Middle frontal gyrus (tissue), 1 donor: ENCODE data around the gene BTNL9.
"Not testable (repeated sequence)": the region's sequence is repeated elsewhere in the genome, so short reads cannot be mapped to it uniquely, and the experiment has no call there.

ENCODE experiments used
- DNase-seq: peaks from one replicate; pipeline ENCODE4 v3.0.0-alpha.2; 2015; ENCODE audit warnings: low spot score; ENCODE audit errors: extremely low spot score

The BTNL9 gene

DNA sequence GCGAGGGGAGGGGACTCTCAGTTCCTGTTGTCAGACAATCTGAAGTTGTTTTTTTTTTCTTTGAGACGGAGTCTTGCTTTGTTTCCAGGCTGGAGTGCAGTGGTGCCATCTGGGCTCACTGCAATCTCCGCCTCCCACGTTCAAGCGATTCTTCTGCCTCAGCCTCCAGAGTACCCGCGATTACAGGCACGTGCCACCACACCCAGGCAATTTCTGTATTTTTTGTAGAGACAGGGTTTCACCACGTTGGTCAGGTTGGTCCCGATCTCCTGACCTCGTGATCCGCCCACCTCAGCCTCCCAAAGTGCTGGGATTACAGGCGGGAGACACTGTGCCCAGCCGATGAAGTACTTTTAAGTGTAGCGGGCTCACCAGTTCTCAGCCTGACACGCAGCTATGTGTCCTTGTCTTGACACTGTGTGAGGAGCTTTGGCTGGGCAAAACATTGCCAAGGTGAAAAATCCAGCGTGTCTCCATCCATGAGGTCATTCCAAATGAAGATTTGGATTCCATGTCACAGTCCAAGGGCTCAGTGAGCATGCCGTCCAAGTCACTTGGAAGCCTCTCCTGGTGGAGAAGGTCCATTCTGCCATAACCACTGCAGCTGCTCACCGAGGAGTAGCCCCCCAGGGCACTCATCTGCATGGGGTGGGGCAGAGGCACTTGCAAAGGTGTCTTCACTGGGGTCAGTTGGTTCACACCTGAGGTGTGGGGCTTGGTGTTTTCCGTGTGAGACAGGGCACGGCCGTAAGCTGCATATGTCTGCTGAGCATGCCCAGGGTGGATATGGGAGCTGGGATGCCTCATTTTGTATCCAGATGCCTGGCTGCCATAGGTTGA is 58.9 kb downstream of the BTNL9 start:
- no peak for DNase-seq

DNA sequence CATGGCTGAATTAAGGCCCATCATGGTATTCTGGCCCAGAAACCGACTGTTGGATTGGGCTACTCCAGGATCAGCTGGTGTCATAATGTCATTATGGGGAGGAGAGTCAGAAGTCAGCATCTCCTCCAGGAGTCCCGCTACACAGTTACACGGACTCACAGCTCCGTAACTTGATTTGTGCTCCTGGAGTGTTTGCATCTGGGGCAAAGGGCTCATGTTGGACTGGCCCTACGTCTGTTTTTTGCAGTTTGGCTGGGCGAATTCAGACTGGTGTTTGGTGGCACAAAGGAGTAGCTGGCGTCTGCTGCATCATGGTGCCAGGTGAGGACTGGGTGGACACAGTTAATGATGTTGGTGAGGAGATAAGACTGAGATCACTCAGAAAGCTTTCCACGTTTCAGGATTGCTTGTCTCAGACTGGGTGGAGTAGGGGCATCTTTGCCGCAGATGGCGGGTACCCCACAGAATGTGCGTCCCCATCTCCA is 59.6 kb downstream of the BTNL9 start:
- DNase-seq, result no peak

DNA sequence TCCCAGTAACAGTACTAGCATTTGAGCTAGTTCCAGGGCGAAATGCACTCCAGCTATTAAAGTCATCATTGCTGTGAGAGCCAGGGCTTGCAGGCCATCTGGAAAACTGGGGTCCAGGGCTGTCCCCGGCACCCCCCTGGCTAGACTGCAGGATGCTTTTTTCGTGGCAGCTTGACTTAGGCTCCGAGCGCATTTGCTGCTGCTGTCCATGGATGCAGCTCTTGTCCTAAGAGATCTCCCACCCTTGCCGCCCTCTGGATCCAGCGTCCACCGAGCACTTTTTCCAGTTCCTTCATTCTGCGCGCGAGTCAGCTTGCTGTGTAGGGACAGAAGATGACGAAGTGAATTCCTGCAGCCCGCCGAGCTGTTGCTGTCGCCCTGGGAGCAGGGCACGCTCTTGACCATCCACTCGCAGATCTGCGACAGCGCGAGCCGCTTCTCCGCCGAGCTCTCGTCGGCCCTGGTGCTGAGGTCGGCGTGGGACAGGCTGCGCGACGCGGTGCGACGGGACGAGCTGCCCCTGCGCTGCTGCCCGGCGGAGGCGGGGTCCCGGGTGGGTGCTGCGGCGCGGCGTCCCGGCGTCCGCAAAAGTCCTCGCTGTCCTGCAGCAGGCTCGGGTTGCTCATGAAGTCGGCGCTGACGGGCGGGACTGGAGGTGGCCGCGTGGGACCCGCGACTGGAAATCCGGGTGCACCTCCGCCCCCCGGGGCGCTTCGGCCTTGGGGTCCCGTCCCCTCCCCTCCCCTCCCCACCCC is 60.2 kb downstream of the BTNL9 start:
- DNase-seq, result no peak

DNA sequence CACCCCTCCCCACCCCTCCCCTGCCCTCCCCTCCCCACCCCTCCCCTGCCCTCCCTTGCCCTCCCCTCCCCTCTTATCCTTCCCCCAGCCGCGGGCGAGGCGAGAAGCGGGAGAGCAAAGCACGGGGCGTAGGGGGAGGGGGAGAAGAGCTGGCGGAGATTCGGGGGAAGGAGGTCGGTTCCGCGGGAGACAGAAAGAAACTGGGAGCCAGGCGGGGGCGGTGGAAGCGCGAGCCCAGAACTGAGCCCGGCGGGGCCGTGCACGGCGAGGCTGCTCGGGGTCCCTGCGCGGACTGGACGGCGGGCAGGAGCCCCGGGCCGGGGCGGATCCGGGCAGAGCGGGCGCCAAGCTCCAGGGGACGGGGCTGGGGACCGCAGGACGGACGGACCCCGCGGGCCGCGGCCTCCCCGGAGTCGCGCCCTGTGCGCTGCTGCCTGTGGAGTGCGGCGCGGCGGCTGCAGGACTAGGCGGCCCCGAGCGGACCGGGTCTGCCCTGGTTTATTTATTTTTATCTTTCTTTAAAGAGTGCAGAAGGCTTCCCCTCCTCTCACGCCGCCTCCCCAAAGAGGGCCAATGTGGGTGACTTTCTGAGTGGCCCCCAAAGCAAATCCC is 61.1 kb downstream of the BTNL9 start:
- not testable (repeated sequence) for DNase-seq

DNA sequence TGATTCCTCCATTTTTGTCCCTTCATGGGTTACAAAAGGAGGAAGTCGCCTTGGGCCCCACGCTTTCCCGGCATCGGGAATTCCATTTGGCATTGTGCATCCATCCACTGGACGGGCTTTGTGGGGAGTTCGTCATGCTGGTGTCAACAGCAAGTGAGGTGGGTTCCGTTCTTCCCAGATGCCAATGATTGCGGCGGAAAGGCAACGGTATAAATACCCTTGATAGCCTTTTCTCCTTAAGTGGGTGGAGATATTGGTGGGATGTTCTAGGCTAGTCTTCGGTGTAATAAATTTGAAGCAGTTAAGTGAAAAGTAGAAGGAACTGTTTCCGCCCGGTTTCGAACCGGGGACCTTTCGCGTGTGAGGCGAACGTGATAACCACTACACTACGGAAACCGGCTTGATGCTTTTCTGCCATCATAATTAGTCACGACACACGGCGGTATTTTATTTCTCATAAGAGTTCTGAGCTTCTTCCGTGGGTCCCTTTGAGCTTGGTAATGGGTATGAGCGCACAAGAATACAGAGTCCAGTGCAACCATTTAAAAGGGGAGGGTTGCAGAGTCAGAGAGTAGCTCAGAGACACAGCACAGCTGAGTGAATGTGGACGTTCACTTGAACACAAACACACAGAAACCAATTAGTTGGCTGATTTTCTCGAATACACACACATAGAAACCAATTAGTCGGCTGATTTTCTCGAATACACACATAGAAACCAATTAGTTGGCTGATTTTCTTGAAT is 62.0 kb downstream of the BTNL9 start:
- not testable (repeated sequence) for DNase-seq

DNA sequence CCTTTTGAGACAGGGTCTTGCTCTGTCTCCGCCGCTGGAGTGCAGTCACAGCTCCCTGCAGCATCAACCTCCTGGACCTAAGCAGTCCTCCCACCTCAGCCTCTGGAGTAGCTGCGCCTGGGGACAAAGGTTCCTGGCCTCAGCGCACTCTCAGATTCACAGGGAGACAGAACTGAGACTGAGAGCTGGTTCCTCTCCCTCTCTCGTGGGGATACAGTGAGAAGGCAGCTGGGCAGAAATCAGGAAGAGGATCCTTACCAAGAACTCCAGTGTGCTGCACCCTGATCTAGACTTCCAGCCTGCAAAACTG is 64.1 kb downstream of the BTNL9 start:
- not testable (repeated sequence) for DNase-seq

DNA sequence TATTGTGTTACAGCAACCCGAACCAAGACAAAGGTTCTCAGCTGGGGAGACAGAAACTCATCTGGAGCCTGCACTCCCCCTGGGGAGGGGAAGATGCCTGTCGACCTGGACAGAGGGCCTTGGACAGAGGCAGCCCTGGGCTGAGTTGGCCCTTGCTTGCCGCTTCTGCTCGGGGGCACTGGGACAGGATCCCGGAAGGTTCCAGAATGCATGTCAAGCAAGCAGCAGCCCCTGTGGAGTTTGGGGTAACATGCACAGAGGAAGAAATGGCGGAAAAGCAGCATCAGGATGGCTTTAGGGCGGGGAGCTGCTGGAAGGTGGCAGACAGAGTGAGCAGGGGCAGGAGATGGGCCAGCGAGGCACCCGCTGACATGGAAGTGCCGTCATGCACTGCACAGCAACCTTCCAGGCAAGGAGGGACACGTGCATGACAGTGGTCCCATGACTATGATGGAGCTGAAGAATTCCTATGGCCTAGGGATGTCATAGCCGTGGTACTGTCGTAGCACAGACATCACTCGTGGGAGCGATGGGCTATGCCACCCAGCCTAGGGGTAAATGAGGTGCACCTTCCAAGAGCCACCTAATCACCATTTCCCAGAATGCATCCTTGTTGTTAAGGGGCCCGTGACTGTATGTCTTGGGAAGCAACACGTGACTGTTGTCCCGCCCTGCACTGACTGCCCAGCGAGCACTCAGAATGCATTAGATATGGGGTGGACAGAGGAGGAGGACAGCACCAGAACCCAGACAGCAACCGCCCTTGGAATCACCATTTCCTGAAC is 64.7 kb downstream of the BTNL9 start:
- DNase-seq, result not testable (repeated sequence)

DNA sequence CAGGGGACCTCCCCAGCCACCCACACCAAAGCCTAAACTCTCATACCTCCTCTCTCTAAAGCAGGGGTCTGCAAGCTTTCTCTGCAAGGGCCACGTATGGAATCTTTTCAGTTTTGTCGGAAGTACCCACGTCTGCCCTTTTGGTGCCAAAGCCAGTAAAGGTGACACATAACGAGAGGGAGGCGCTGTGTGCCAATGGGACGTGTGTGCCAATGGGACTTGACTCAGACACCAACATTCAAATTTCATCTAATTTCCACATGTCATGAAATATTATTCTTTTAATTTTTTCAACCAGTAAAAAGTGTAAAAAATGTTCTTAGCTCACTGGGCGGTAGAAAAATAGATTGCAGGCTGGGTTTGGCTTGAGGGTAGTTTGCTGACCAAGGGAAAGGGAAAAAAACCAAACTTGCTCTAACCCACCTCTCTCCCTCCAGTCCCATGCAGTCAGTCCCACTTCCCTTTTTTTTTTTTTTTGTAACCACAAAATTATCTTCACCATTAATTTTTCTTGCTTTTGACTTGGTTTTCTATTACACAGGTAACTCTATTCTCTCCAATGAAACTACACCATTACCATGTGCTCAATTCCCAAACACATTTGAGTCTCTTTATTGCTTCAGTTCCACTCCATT is 65.4 kb downstream of the BTNL9 start:
- no peak for DNase-seq

DNA sequence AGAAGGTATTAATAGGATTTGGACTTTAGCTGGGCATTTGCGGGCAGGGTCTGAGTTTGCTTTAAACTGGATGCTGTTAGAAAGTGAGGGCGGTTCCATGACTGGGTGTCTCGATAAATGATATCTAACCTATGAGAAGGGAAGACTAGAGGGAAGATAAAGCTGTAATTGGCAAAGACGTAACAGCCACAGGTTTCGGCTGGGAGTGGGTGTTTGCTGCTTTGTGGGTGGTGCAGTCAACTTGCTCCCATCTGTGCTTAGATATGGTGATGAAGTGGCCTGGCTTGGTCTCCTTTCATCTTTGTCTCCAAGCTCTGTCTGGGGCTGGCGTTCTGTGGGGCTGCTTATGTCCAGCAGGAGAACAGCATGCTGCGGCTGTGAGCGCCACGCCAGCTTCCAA is 67.6 kb downstream of the BTNL9 start:
- no peak for DNase-seq

DNA sequence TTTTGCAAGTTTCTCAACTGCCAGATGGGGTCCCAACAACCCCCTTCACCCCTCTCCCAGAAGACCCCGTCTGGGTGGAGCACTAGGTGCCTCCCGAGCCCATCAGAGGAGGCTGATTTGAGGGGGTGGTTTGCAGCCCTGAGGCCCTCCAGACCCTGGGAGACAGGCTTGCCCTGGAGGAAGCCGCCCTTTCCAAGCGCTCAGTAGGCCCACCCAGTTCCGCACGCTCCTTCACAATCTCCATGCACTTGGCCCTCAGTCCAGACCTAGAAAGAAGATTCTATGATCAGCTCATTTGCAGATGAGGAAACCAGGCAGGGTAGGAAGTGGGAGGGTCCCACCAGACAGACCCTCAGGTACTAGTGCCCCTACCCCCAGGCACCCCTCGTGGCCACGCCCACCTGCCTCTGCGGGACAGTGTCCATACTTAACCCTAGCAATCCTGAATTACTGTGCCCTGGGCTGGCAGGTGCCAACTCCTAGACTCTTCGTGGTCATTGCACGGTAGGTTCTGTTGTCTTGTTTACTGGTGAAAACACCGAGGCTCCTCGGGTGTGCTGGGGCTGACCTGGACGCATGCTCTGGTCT is 68.6 kb downstream of the BTNL9 start:
- DNase-seq, result no peak

DNA sequence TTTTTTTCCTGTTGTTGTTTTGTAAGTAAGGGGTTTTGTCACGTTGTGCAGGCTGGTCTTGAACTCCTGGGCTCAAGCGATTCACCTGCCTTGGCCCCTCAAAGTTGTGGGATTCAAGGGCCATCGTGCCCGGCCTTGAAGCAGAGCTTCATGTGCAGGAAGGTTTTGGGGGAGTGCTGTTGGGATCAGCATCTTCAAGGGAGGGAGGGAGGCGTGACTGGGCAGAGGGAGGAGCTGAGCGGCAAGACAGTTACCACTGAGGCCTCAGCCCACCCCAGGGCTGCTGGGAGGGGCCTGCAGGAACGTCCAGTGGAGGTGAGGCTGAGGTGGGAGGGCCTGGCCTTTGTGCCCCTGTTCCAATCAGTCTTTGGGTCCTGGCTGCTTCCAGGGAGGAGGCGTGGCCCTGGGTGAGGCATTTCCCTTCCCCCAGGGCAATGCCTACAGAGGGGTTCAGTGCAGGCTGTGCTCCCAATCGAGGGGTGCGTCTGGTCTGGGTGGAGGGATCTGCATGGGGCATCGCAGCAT is 69.5 kb downstream of the BTNL9 start:
- DNase-seq, result no peak

DNA sequence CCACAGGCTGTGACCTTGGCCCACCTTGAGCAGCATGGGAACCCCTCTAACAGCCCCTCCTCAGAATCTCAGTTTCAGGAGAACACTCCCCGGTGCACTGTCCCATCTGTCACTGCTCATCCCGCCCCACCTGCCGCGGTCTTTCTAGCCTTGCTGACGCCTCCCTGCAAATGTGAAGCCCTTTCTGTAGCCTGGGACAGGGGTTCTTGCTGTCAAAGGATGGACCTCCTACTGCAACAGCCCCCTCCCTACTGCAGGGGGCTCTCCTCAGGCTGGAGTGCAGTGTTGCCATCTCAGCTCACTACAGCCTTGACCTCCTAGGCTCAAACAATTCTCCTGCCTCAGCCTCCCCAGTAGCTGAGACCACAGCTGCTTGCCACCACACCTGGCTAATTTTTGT is 70.9 kb downstream of the BTNL9 start:
- DNase-seq, result no peak
